ENCODE results near the gene PIK3R5.

DNA sequence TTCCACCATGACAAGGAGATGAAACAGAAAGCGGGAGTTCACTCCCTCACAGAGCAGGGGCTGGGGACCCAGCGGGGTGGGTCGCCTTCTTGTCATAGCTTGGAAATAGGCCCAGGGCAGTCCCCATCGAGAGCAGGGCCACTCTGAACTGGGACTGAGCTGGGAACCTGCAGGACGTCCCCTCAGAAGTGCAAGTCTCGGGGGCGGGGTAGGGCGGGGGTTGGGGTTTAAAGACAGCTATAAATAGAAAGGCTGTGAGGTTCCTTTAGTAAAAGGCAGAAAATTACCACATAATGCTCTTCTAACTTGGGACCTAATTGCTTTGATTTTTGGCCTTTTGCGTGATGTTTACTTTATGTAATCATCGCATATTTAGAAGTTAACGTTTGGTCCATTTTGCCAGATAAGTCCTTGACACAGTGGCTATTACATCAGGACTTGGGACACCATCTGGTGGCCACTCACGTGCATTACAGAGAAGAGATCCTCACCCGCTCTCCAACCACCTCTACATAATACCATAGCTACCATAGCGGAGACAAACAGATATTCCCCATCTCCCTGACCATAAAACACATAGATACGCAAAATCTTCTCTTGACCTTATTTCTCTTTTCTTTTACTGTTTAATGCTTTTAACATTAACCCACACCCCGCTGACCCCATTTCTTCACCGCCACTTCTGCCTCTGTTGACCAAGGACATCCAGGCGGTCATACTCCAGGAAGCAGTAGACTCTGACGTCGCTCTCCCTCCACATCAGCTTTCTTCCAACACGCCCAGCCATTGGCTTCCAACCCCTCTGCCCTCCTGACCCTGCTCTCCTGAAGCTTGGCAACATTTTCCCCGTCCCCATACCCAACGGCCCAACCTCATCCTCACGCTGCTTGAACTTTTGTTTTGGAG is 70.6 kb downstream of the PIK3R5 start:
- TF ChIP-seq GATA2 (IDR thresholded peaks at IDR 0.05; ENCODE audit: low read depth, low read length): no peak
- no peak for TF ChIP-seq GATA3 (IDR thresholded peaks at IDR 0.05; ENCODE audit: low read depth, low read length)

All from SH-SY5Y (cell line).